CD4-positive, alpha-beta T cell treated with Interleukin-17A for 1 hour (primary cell): ENCODE data around the gene GORASP1.
A peak's percentile ranks its signal among the peaks of the same experiment; 100 is the strongest.

Experiments used
- DNase-seq: peaks from one replicate; pipeline ENCODE4 v3.0.0-alpha.2; 2020

GORASP1 gene

GRCh38 chr3:39140341-39140971 is 33.0 kb upstream of the GORASP1 start:
- DNase-seq: no peak

GRCh38 chr3:39139442-39139841 is 32.0 kb upstream of the GORASP1 start:
- no peak for DNase-seq

- DNase-seq: no peak
Measured at GRCh38 chr3:39138804-39139415, 31.5 kb upstream of the GORASP1 start.

GRCh38 chr3:39137991-39138803 is 30.8 kb upstream of the GORASP1 start:
- no peak for DNase-seq

GRCh38 chr3:39137435-39137936 is 30.1 kb upstream of the GORASP1 start:
- no peak for DNase-seq

GRCh38 chr3:39136533-39137434 is 29.4 kb upstream of the GORASP1 start:
- no peak for DNase-seq

GRCh38 chr3:39135170-39135805 is 27.9 kb upstream of the GORASP1 start:
- no peak for DNase-seq

GRCh38 chr3:39134305-39134704 is 26.9 kb upstream of the GORASP1 start:
- DNase-seq: no peak

- DNase-seq: no peak
Measured at GRCh38 chr3:39133822-39134221, 26.4 kb upstream of the GORASP1 start.

- DNase-seq: no peak
Measured at GRCh38 chr3:39133093-39133490, 25.7 kb upstream of the GORASP1 start.

- DNase-seq: no peak
Measured at GRCh38 chr3:39132096-39133092, 25.0 kb upstream of the GORASP1 start.

GRCh38 chr3:39130693-39131265 is 23.4 kb upstream of the GORASP1 start:
- no peak for DNase-seq

- DNase-seq: no peak
Measured at GRCh38 chr3:39130026-39130425, 22.6 kb upstream of the GORASP1 start.

- DNase-seq: no peak
Measured at GRCh38 chr3:39128951-39129350, 21.5 kb upstream of the GORASP1 start.

GRCh38 chr3:39127908-39128304 is 20.5 kb upstream of the GORASP1 start:
- no peak for DNase-seq

GRCh38 chr3:39127269-39127907 is 20.0 kb upstream of the GORASP1 start:
- DNase-seq: no peak

GRCh38 chr3:39126532-39127071 is 19.2 kb upstream of the GORASP1 start:
- peak; percentile 54 for DNase-seq

- no peak for DNase-seq
Measured at GRCh38 chr3:39125841-39126500, 18.5 kb upstream of the GORASP1 start.
